ENCODE data around the gene GAL. TPM values are rescaled to one million over a fixed set of nuclear protein-coding genes. Genes with fewer than 3 reads are reported as not detected.

The GAL gene
- total and polyA plus RNA-seq, 2 experiments from 2014 or later, result 80.9 to 691 TPM

- peaks cover 38% of the 10 kb centered on the region for H3K36me3 Mint-ChIP-seq (ENCODE audit: low read depth)
- H3K27ac ChIP-seq (ENCODE audit: low read depth), result no peak overlapping the region
- H3K36me3 ChIP-seq (ENCODE audit: insufficient read depth), result peaks cover 18% of the 10 kb centered on the region; the same call in 1 of the 2 replicates
- peaks cover 44% of the 10 kb centered on the region for H3K27me3 Mint-ChIP-seq (ENCODE audit: insufficient read depth, low read depth, poor library complexity)
- H3K4me1 Mint-ChIP-seq, result peaks cover 36% of the 10 kb centered on the region
- H3K4me1 ChIP-seq (ENCODE audit: insufficient read depth), result peaks cover 20% of the 10 kb centered on the region
- ATAC-seq (no peak), DNase-seq (ENCODE audit: low spot score) (no peak)
- H3K4me3 Mint-ChIP-seq, result peak overlapping the region; percentile 74
- H3F3A ChIP-seq (replicated peaks; ENCODE audit: low read depth), result peaks cover 5% of the 10 kb centered on the region
- TF ChIP-seq REST (IDR thresholded peaks at IDR 0.05; ENCODE audit: unreplicated experiment), result no peak
- no peak for TF ChIP-seq ZNF331 (CRISPR knock-in tag; IDR thresholded peaks at IDR 0.05; ENCODE audit: low read depth)
- no peak overlapping the region for H3K27ac Mint-ChIP-seq
- peaks cover 33% of the 10 kb centered on the region for H3K27me3 ChIP-seq (ENCODE audit: insufficient read depth)
- H3K9me2 ChIP-seq (ENCODE audit: insufficient read depth), result no peaks in the 10 kb centered on the region
- peaks cover 4% of the 10 kb centered on the region; the same call in 1 of the 2 replicates for H3K79me2 ChIP-seq (replicated peaks; ENCODE audit: insufficient read depth)
- peak overlapping the region; percentile 90 for H3K4me2 ChIP-seq
- no peak overlapping the region for H2AFZ ChIP-seq
- no peaks in the 10 kb centered on the region for H3K9me3 Mint-ChIP-seq
- H4K20me1 ChIP-seq (replicated peaks; ENCODE audit: insufficient read depth), result no peaks in the 10 kb centered on the region; the same call in 1 of the 2 replicates
- peak overlapping the region; percentile 78 for H3K4me3 ChIP-seq
These were observed 1.5 kb downstream of the GAL start for GRCh38 chr11:68685656-68686380.

- H3F3A ChIP-seq (replicated peaks; ENCODE audit: low read depth), result peaks cover 9% of the 10 kb centered on the region
- H2AFZ ChIP-seq, result no peak overlapping the region
- H3K36me3 ChIP-seq (ENCODE audit: insufficient read depth), result peaks cover 18% of the 10 kb centered on the region; the same call in 1 of the 2 replicates
- H4K20me1 ChIP-seq (replicated peaks; ENCODE audit: insufficient read depth), result no peaks in the 10 kb centered on the region; the same call in 1 of the 2 replicates
- Mint-ChIP-seq H3K4me1 (peaks cover 43% of the 10 kb centered on the region), H3K27me3 (ENCODE audit: insufficient read depth, low read depth, poor library complexity) (peaks cover 46% of the 10 kb centered on the region), H3K27ac (no peak overlapping the region), H3K9me3 (no peaks in the 10 kb centered on the region), H3K4me3 (peak overlapping the region; percentile 74; the same call in 1 of the 3 replicates), H3K36me3 (ENCODE audit: low read depth) (peaks cover 44% of the 10 kb centered on the region)
- H3K27ac ChIP-seq (ENCODE audit: low read depth), result 0 out of 2 replicates have a peak overlapping the region, but pooled peaks have one; percentile 45
- peaks cover 4% of the 10 kb centered on the region; the same call in 1 of the 2 replicates for H3K79me2 ChIP-seq (replicated peaks; ENCODE audit: insufficient read depth)
- H3K9me2 ChIP-seq (ENCODE audit: insufficient read depth), result no peaks in the 10 kb centered on the region
- H3K4me3 ChIP-seq, result peak overlapping the region; percentile 78; the same call in 1 of the 2 replicates
- no peak for ATAC-seq
- peaks cover 20% of the 10 kb centered on the region for H3K4me1 ChIP-seq (ENCODE audit: insufficient read depth)
- peaks cover 33% of the 10 kb centered on the region for H3K27me3 ChIP-seq (ENCODE audit: insufficient read depth)
- no peak for DNase-seq (ENCODE audit: low spot score)
- 0 out of 2 replicates have a peak overlapping the region, but pooled peaks have one; percentile 14 for H3K4me2 ChIP-seq
- TF ChIP-seq ZNF331 (CRISPR knock-in tag; IDR thresholded peaks at IDR 0.05; ENCODE audit: low read depth) (no peak), ZNF462 (CRISPR knock-in tag; IDR thresholded peaks at IDR 0.05) (no peak), ETS1 (IDR thresholded peaks at IDR 0.05) (no peak), NANOG (IDR thresholded peaks at IDR 0.05; ENCODE audit: borderline replicate concordance) (no peak), JUNB (IDR thresholded peaks at IDR 0.05; ENCODE audit: unreplicated experiment) (no peak), POLR2AphosphoS5 (IDR thresholded peaks at IDR 0.05; ENCODE audit: low read depth) (no peak)
These were observed 2.1 kb downstream of the GAL start for GRCh38 chr11:68686486-68686885.

Data from GM23338 (cell line).